COR-L47 (cell line): ENCODE data around the gene MRPL53.
A peak's percentile ranks its signal among the peaks of the same experiment; 100 is the strongest.

Experiments
- DNase-seq: peaks from one replicate; lab custom pipeline; 2025; lab: John Stamatoyannopoulos, UW

Gene MRPL53

GRCh38 chr2:74472086-74472944, at the start of gene MRPL53:
Gene MRPL53, minus strand, starts transcription at chr2:74472680. Its CDS starts 20 bp downstream, at chr2:74472660.
- peak; percentile 92 for DNase-seq

DNA sequence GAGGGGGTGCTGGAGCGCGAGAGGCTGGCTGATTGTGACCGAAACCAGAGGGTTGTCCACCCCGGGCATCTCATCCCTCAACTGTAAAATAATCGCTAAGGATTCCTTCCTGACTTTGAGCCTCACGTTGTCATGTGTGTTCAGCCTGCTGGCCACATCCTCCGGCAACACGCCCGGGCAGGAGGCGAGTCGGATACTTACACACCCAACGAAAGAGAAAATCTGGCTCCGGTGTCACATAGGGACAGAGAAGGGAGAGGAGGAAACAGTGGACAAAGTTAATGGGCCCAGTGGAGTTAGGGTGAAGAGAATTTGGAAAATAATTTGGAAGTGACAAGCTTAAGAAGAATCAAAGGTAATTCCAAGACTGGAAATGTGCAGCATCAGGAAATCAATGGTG, 44.2 kb upstream of the MRPL53 start:
- DNase-seq: no peak

DNA sequence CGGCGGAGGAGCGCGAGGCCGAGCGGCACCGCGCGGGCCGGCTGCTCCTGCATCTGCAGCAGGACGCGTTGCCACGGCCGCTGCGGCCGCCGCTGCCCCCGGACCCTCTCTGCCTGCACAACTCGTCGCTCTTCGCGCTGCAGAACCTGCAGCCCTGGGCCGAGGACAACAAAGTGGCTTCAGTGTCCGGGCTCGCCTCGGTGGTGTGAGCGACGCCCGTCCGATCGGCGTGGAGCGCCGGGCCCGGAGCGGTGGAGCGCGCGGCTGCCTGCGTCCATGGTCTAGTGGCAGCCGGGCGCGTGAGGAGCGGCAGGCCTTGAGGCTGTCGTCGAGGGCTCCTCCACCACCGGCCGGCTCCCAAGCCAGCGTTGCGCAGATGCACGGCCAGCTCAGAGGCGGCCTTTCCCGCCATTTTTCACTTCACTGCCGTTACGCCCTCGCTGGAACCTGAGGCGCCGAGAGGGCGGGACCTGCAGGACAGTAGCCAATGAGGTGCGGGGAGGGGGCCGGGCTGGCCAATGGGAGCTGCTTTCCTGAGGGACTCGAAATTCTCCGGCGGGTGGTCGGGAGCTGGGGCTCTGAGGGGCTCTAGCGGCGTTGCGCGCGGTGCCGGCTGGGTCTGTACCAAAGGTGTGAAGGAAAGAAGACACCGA, 43.6 kb upstream of the MRPL53 start:
- DNase-seq: no peak

DNA sequence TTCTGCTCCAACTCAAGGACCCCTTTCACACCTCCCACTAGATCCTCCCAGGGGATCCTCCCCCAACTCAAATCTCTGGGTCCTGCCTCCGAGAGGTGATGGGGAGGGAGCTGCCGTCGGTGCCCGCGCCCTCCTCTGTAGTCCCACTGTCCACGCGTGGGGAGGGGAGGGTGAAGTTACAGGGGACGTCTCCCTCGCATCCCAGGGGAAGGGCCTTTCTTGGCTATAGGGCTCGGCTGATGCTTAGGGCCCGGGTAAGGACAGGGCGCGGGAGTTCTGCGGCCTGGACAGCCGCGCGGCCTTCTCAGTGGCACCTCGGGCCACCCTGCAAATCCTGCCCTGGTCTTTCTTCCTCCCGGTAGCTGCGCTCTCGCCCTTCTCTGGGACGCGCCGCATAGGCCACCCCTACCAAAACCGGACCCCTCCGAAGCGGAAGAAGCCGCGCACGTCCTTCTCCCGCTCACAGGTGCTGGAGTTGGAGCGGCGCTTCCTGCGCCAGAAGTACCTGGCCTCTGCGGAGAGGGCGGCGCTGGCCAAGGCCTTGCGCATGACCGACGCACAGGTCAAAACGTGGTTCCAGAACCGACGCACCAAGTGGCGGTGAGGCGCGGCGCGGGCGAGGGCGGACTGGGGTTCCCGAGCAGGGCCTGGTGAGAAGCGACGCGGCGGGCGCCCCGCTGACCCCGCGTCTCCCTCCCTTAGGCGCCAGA, 42.9 kb upstream of the MRPL53 start:
- no peak for DNase-seq

DNA sequence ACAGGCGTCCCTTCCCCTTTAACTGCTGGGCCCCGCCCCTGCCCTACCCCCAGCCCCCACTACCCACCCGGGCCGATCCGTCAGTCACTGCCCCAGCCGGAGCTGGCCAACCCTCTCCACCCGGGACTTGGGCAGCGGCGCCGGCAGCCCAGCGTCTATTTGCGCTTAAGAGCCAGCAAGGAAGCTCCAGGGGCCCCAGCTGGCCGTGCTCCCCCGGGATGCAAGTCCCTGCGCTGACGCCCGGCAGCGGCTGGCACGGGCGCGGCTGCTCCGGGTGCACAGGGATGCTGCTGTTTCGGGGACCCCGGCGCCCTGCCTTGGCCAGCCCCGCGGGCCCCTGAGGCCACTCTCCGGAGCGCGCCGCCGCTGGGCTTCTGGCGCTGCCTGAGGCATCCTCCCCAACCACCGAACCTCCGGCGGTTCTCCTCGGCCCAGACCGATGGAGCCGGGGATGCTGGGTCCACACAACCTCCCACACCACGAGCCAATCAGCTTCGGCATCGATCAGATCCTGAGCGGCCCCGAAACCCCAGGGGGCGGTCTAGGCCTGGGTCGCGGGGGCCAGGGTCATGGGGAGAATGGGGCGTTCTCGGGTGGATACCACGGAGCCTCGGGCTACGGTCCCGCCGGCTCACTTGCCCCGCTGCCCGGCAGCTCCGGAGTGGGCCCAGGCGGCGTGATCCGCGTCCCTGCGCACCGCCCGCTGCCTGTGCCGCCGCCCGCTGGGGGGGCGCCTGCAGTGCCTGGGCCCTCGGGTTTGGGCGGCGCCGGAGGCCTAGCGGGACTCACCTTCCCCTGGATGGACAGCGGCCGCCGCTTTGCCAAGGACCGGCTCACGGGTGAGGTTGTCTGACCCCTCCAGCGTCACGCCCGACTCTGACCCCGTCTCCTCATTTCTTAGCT, 42.1 kb upstream of the MRPL53 start, which contains the start of gene TLX2:
TLX2 (plus strand) TSS at position 83 of the 903 bp plus-strand sequence; CDS start at position 440, 357 bp downstream.
- no peak for DNase-seq

- DNase-seq: no peak
Observed at GRCh38 chr2:74513605-74514367, 41.3 kb upstream of the MRPL53 start.

GRCh38 chr2:74512744-74513604, 40.5 kb upstream of the MRPL53 start:
- no peak for DNase-seq

DNA sequence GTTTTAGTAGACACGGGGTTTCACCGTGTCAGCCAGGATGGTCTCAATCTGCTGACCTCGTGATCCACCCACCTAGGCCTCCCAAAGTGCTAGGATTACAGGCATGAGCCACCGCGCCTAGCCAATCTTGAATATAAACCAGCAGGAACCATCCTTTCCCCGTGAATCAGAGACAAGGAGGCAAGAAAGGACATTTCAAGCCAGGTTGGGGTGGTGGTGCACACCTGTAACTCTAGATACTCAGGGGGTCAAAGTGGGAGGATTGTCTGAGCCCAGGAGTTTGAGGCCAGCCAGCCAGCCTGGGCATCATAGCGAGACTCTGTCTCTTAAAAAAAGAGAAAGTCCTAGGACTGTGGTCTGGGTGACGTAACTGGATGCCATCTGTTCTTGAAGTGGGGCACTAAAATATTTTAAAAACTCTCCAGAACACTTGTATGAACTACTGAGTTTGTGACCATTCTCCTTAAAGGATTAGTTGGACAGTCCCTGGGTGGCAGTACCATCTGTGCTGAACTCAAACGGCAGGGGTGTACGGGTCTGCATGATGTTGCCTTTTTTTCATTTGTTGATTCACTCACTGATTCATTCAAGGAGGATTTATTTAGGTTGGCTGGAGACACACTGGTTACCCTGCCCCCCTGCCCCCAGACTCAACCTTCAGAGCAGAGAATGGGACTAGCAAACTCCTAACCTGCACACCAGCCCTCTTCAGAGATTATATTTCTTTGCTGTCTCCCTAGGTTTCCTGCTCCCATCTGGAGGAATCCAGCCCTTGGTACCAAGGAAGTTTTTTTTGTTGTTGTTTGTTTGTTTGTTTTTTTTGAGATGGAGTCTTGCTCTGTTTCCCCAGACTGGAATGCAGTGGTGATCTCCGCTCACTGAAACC, 38.9 kb upstream of the MRPL53 start:
- no peak for DNase-seq

GRCh38 chr2:74510272-74510671, 37.8 kb upstream of the MRPL53 start:
- no peak for DNase-seq

DNA sequence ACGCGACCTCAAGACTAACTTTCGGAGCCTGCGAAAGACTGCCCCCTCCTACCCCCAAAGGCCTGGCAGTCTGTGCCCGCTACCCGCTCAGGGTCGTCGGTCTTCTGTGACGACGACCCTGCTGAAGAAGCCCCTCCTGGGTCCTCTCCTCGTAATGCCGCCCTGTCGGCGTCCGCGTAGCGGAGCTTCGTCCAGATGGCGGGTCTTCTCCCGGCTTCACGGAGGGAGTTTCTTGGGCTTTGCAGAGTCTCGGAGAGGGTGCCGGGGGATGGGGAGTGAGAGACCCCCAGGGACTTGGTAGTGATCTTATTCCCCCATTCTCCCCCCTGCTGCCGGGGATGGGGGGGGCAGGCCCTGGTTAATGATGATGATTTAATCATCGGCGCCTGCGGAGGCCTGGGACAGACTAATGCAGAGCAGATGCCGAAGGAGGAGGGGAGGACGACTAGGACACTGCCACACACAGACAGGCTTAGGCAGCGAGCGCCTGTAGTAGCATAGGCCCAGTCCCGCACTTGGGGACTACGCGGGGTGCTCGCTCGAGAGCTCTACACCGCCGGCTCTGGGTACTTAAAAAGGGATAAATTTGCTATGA, 35.5 kb upstream of the MRPL53 start:
- DNase-seq: peak; percentile 33

GRCh38 chr2:74507145-74507925, 34.9 kb upstream of the MRPL53 start, which contains the start of gene PCGF1:
Gene PCGF1, minus strand, starts transcription at chr2:74507695. Its CDS starts 27 bp downstream, at chr2:74507668.
- peak; percentile 99 for DNase-seq

GRCh38 chr2:74505448-74506246, 33.2 kb upstream of the MRPL53 start:
- DNase-seq: no peak

- no peak for DNase-seq
Observed at GRCh38 chr2:74504591-74504990, 32.1 kb upstream of the MRPL53 start.

DNA sequence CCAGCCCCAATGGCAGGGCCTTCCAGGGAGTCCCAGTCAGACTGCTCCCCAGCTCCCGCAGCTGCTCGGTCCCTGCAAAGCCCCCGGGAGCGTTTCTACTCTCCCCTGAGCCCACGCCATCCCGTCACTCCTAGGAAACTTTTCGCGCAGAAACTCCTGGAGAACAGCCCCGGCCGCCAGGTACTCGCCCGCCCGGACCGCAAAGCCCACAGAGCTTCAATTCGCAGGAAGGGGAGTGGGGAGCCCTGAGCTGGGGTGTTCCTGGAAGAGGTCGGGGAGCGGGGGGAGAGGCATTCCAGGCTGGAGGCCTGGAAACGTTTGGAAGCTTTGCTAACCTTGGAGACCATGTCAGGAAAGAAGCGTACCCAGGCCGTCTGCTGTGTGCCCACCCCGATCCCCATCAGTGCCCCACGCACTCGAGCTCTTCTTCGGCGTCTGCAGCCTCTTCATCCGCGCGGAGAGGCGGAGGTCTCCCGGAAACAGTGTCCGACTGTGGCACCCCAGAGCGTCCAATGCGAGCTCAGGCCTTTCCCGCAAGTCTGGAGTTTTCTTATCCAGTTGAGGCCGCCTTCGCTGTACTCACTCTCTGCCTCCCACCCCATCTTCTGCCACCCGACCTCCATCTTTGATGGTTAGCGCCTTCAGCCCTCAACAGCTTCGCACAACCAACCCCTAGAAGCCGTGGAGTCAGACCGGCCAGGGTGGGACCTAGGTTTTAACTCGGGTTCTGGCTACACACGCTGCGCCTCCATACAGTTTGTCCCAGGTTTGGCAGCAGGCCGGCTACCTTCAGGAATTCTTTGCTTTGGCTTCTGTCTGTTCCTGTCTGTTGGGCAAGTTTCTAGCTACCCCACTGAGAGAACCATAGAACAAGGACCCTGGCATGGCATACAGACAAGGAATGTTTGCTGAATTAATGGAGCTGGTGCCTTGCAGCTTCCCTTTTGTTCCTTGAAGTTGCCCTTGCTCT, 31.3 kb upstream of the MRPL53 start:
- DNase-seq: no peak

GRCh38 chr2:74502720-74503505, 30.4 kb upstream of the MRPL53 start:
- DNase-seq: no peak
